Right lobe of liver (tissue), 4 donors: ENCODE measurements around the gene AUNIP.

Experiments used
- CTCF ChIP-seq, 4 donors: fragments of 200-600 bp in 3 of 4; fragments of 450-650 bp in 1 of 4; IDR thresholded peaks; one replicate each; pipeline versions ENCODE4 v1.5.1 to v1.8.0; 2016 to 2022; ENCODE audit warnings: antibody characterized with exemption in 4 of 4, mild to moderate bottlenecking in 2 of 4
- POLR2A ChIP-seq: fragments of 450-650 bp; IDR thresholded peaks from one replicate; pipeline ENCODE4 v1.6.1; 2017; ENCODE audit warnings: antibody characterized with exemption, mild to moderate bottlenecking
- donor health status: DM: no; HTN: no; CAD: no.
- donor health status: DM: no; HTN: no; CAD: no.
- donor health status: DM: no; HTN: yes; CAD: no.

DNA sequence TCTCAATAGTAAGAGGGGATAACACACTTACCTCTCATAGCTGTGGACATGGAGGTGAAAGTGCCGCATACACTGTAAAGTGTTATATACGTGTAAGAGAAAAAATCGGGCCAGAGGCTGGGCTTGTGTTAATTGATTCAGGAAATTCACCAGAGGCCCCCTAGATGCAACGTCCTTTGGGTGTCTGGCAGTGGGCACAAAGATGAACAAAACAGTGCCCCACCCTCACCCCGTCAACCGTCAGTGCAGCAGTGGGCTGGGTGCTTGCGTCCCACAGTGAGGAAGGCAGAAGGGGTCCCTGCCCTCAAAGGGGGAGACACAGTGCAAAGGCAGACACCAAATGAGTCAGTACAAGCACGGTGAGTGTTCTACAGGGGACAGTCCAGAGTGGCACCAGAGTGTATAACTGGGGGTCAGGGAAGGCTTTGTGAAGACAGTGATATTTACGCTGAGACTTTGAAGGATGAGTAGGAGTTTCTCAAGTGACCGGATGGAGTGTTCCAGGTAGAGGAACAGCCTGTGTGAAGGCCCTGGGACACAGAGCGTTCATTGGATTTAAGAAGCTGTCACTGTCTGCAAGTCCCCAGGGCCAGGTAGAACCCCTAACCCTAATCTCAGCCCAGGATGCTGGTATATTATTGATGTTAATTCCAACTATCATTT is 46.1 kb downstream of the AUNIP start:
- TF ChIP-seq CTCF (IDR thresholded peaks at IDR 0.05) = no peak
- no peak for TF ChIP-seq POLR2A
